ENCODE measurements around the gene RHOBTB3. TPM values are rescaled to one million over a fixed set of nuclear protein-coding genes. Genes with fewer than 3 reads are reported as not detected.

RHOBTB3 gene
- total and polyA plus RNA-seq, 4 donors, result 10.5 to 59.8 (median 39.8) TPM

GRCh38 chr5:95780597-95780996 is 49.5 kb downstream of the RHOBTB3 start:
- Histone ChIP-seq H3K27me3 (ENCODE audit: control insufficient read depth in 4 of 4, insufficient read depth in 4 of 4, low read length in 3 of 4) (no peaks in the 10 kb centered on the region), H3K4me3 (ENCODE audit: low read depth in 1 of 3, low read length in 3 of 3) (no peak overlapping the region), H3K9me3 (ENCODE audit: control insufficient read depth in 4 of 4, low read length in 3 of 4) (no peaks in the 10 kb centered on the region), H3K36me3 (ENCODE audit: control insufficient read depth in 4 of 4, insufficient read depth in 3 of 4, low read depth in 1 of 4, low read length in 3 of 4) (no peaks in the 10 kb centered on the region), H3K27ac (ENCODE audit: low read depth in 1 of 2, low read length in 2 of 2) (peak overlapping the region in 1 of 2 donors; percentile 27), H3K4me1 (ENCODE audit: control insufficient read depth in 4 of 4, insufficient read depth in 4 of 4, low read length in 3 of 4) (peaks cover 0 to 25% (median 14%) of the 10 kb centered on the region in 4 donors), H3K9ac (ENCODE audit: low read depth in 1 of 2, low read length in 2 of 2) (peak overlapping the region in 1 of 2 donors; percentile 28)
- WGBS, result 83% methylated on average over 7 of the region's 7 CpGs
- TF ChIP-seq HNF4A (conservative IDR thresholded peaks at IDR 0.05) (no peak), FOXA1 (IDR thresholded peaks at IDR 0.05) (no peak)
- DNase-seq (ENCODE audit: low spot score), result no peak

- peak overlapping the region in 1 of 2 donors; percentile 63 for H3K9ac ChIP-seq (ENCODE audit: low read depth in 1 of 2, low read length in 2 of 2)
- 25% methylated on average over 4 of the region's 4 CpGs for WGBS
- H3K36me3 ChIP-seq (ENCODE audit: control insufficient read depth in 4 of 4, insufficient read depth in 3 of 4, low read depth in 1 of 4, low read length in 3 of 4), result no peaks in the 10 kb centered on the region
- H3K4me3 ChIP-seq (ENCODE audit: low read depth in 1 of 3, low read length in 3 of 3), result no peak overlapping the region
- peak in 1 of 2 donors; percentile 14 for TF ChIP-seq HNF4A (conservative IDR thresholded peaks at IDR 0.05)
- no peak for TF ChIP-seq GABPA (IDR thresholded peaks at IDR 0.05 in 1 of 2, conservative IDR thresholded peaks at IDR 0.05 in 1 of 2)
- TF ChIP-seq EGR1 (IDR thresholded peaks at IDR 0.05; ENCODE audit: low read depth in 2 of 2), result no peak
- no peak for TF ChIP-seq JUND (IDR thresholded peaks at IDR 0.05)
- peak; percentile 39 for TF ChIP-seq MAX (IDR thresholded peaks at IDR 0.05)
- TF ChIP-seq ZBTB33 (IDR thresholded peaks at IDR 0.05), result no peak
- TF ChIP-seq RXRA (IDR thresholded peaks at IDR 0.05), result peak in 1 of 2 donors; percentile 27
- TF ChIP-seq SP1 (IDR thresholded peaks at IDR 0.05), result no peak
- no peak for TF ChIP-seq YY1 (IDR thresholded peaks at IDR 0.05)
- peak; percentile 81 for TF ChIP-seq CTCF (IDR thresholded peaks at IDR 0.05; ENCODE audit: low read depth, low read length, missing input control)
- TF ChIP-seq RAD21 (IDR thresholded peaks at IDR 0.05), result peak; percentile 97 to 99
- TF ChIP-seq NR2F2 (IDR thresholded peaks at IDR 0.05), result no peak
- no peak for TF ChIP-seq FOXA2 (IDR thresholded peaks at IDR 0.05)
- TF ChIP-seq REST (IDR thresholded peaks at IDR 0.05), result no peak
- no peak for TF ChIP-seq ATF3 (IDR thresholded peaks at IDR 0.05)
- TF ChIP-seq HNF4G (IDR thresholded peaks at IDR 0.05), result no peak
- no peak for TF ChIP-seq FOXA1 (IDR thresholded peaks at IDR 0.05)
- no peak for TF ChIP-seq TAF1 (conservative IDR thresholded peaks at IDR 0.05)
- no peaks in the 10 kb centered on the region for H3K9me3 ChIP-seq (ENCODE audit: control insufficient read depth in 4 of 4, low read length in 3 of 4)
- peaks cover 0 to 25% (median 14%) of the 10 kb centered on the region in 4 donors for H3K4me1 ChIP-seq (ENCODE audit: control insufficient read depth in 4 of 4, insufficient read depth in 4 of 4, low read length in 3 of 4)
- peak; percentile 72 for DNase-seq (ENCODE audit: low spot score)
- H3K27ac ChIP-seq (ENCODE audit: low read depth in 1 of 2, low read length in 2 of 2), result peak overlapping the region in 1 of 2 donors; percentile 60
- no peaks in the 10 kb centered on the region for H3K27me3 ChIP-seq (ENCODE audit: control insufficient read depth in 4 of 4, insufficient read depth in 4 of 4, low read length in 3 of 4)
These were observed 50.0 kb downstream of the RHOBTB3 start for GRCh38 chr5:95781101-95781583.
